Progenitor cell of endocrine pancreas (in vitro differentiated cells): Measurements from ENCODE around the gene SND1. TPM values are rescaled to one million over a fixed set of nuclear protein-coding genes. Genes with fewer than 3 reads are reported as not detected.

ENCODE experiments used
- DNase-seq: peaks from one replicate; pipeline ENCODE4 v3.0.0; 2021; ENCODE audit warnings: low spot score; ENCODE audit not compliant: unreplicated experiment
- H3K27ac Mint-ChIP-seq: 2 replicates; pipeline ENCODE4 v1.8.0; 2021; ENCODE audit warnings: mild to moderate bottlenecking, moderate library complexity, mixed read lengths
- H3K27me3 Mint-ChIP-seq: 2 replicates; pipeline ENCODE4 v1.8.0; 2021; ENCODE audit warnings: mixed read lengths
- H3K36me3 Mint-ChIP-seq: 2 replicates; pipeline ENCODE4 v1.8.0; 2022; ENCODE audit warnings: mixed read lengths; ENCODE audit not compliant: insufficient read depth
- H3K4me1 Mint-ChIP-seq: 2 replicates; pipeline ENCODE4 v1.8.0; 2021; ENCODE audit warnings: low read depth, mixed read lengths
- H3K4me3 Mint-ChIP-seq: 2 replicates; pipeline ENCODE4 v1.8.0; 2021; ENCODE audit warnings: low read depth, mild to moderate bottlenecking, moderate library complexity, mixed read lengths
- H3K9me3 Mint-ChIP-seq: 2 replicates; pipeline ENCODE4 v1.8.0; 2021; ENCODE audit warnings: low read depth, mixed read lengths
- CTCF ChIP-seq: fragments of 200-600 bp; sonication (generic); IDR thresholded peaks from one replicate; pipeline ENCODE4 v1.5.0; 2021; ENCODE audit warnings: antibody characterized with exemption, mild to moderate bottlenecking; ENCODE audit not compliant: unreplicated experiment
- total RNA-seq: library from RNA; stranded (reverse); gene quantifications from 2 replicates; pipeline ENCODE4 v1.2.1, GENCODE V29; 2021

Gene SND1
- total RNA-seq, 1 donor from 2014 or later = 213 TPM

GRCh38 chr7:128128401-128128800 is 476.4 kb downstream of the SND1 start:
- H3K9me3 Mint-ChIP-seq = no peaks in the 10 kb centered on the region
- peaks cover 5% of the 10 kb centered on the region for H3K27me3 Mint-ChIP-seq
- no peak overlapping the region for H3K27ac Mint-ChIP-seq

GRCh38 chr7:128129224-128129864 is 477.4 kb downstream of the SND1 start:
- no peak overlapping the region for H3K4me3 Mint-ChIP-seq
- H3K36me3 Mint-ChIP-seq = no peaks in the 10 kb centered on the region
- no peak overlapping the region for H3K27ac Mint-ChIP-seq
- no peaks in the 10 kb centered on the region for H3K4me1 Mint-ChIP-seq
- TF ChIP-seq CTCF = no peak
- no peaks in the 10 kb centered on the region for H3K9me3 Mint-ChIP-seq
- peaks cover 14% of the 10 kb centered on the region for H3K27me3 Mint-ChIP-seq
- no peak for DNase-seq

More at GRCh38 chr7:128128401-128128800, 476.4 kb downstream of the SND1 start:
- Mint-ChIP-seq H3K36me3 (no peaks in the 10 kb centered on the region), H3K4me3 (no peak overlapping the region), H3K4me1 (peaks cover under 1% of the 10 kb centered on the region)
- no peak for DNase-seq
- TF ChIP-seq CTCF = no peak

- Mint-ChIP-seq H3K4me1 (peaks cover 2% of the 10 kb centered on the region), H3K4me3 (no peak overlapping the region), H3K27ac (no peak overlapping the region), H3K9me3 (no peaks in the 10 kb centered on the region), H3K27me3 (peaks cover 29% of the 10 kb centered on the region), H3K36me3 (no peaks in the 10 kb centered on the region)
- no peak for DNase-seq
- no peak for TF ChIP-seq CTCF
These were observed 479.1 kb downstream of the SND1 start for GRCh38 chr7:128131115-128131514.

GRCh38 chr7:128131731-128132130 is 479.7 kb downstream of the SND1 start:
- Mint-ChIP-seq H3K4me3 (no peak overlapping the region), H3K27me3 (peaks cover 33% of the 10 kb centered on the region), H3K4me1 (peaks cover 2% of the 10 kb centered on the region), H3K36me3 (no peaks in the 10 kb centered on the region), H3K27ac (no peak overlapping the region), H3K9me3 (no peaks in the 10 kb centered on the region)
- no peak for DNase-seq
- TF ChIP-seq CTCF = no peak

- peaks cover 2% of the 10 kb centered on the region for H3K4me1 Mint-ChIP-seq
- no peak overlapping the region for H3K4me3 Mint-ChIP-seq
- no peaks in the 10 kb centered on the region for H3K9me3 Mint-ChIP-seq
- H3K27ac Mint-ChIP-seq = no peak overlapping the region
- H3K27me3 Mint-ChIP-seq = peaks cover 40% of the 10 kb centered on the region
- H3K36me3 Mint-ChIP-seq = no peaks in the 10 kb centered on the region
- no peak for TF ChIP-seq CTCF
- no peak for DNase-seq
These were observed 480.6 kb downstream of the SND1 start for GRCh38 chr7:128132426-128133069.
